GM06990 (cell line): Measurements from ENCODE around the gene HENMT1.
"Not testable (repeated sequence)": the region's sequence is repeated elsewhere in the genome, so short reads cannot be mapped to it uniquely, and the experiment has no call there.

Experiments
- DNase-seq: peaks from one replicate; pipeline ENCODE4 v3.0.0-alpha.2; 2011; ENCODE audit not compliant: insufficient read length; ENCODE audit errors: extremely low read depth
- H3K27me3 ChIP-seq: replicated peaks from 2 replicates; pipeline ENCODE4 v1.6.0; 2011; ENCODE audit warnings: low read length; ENCODE audit not compliant: control insufficient read depth, insufficient read depth
- H3K36me3 ChIP-seq: 2 replicates; pipeline ENCODE4 v1.5.1; 2011; ENCODE audit warnings: low read length; ENCODE audit not compliant: control insufficient read depth, insufficient read depth
- H3K4me3 ChIP-seq: replicated peaks from 2 replicates; pipeline ENCODE4 v1.5.1; 2011; ENCODE audit warnings: low read depth, mild to moderate bottlenecking, control low read depth, low read length
- CTCF ChIP-seq: IDR thresholded peaks from 2 replicates; pipeline ENCODE4 v1.5.1; 2011; ENCODE audit warnings: low read length, control low read depth, mild to moderate bottlenecking, inconsistent platforms; ENCODE audit not compliant: insufficient read depth, poor library complexity, severe bottlenecking

Gene HENMT1

GRCh38 chr1:108691128-108691941 is 30.4 kb upstream of the HENMT1 start:
- no peaks in the 10 kb centered on the region for H3K27me3 ChIP-seq
- TF ChIP-seq CTCF, result no peak
- H3K4me3 ChIP-seq, result peak overlapping the region; percentile 90
- DNase-seq, result no peak
- H3K36me3 ChIP-seq, result peaks cover 2% of the 10 kb centered on the region

GRCh38 chr1:108686614-108687313 is 25.9 kb upstream of the HENMT1 start:
- DNase-seq, result no peak
- no peaks in the 10 kb centered on the region for H3K27me3 ChIP-seq
- H3K36me3 ChIP-seq, result no peaks in the 10 kb centered on the region
- no peak for TF ChIP-seq CTCF
- H3K4me3 ChIP-seq, result no peak overlapping the region

- Histone ChIP-seq H3K4me3 (no peak overlapping the region), H3K27me3 (no peaks in the 10 kb centered on the region), H3K36me3 (no peaks in the 10 kb centered on the region)
- TF ChIP-seq CTCF, result no peak
- no peak for DNase-seq
Observed at GRCh38 chr1:108685529-108685928, 24.6 kb upstream of the HENMT1 start.

- not testable (repeated sequence) for DNase-seq, H3K36me3 ChIP-seq, H3K27me3 ChIP-seq, H3K4me3 ChIP-seq
Observed at GRCh38 chr1:108681701-108682100, 20.8 kb upstream of the HENMT1 start.

GRCh38 chr1:108679586-108680213 is 18.8 kb upstream of the HENMT1 start:
- no peak overlapping the region for H3K4me3 ChIP-seq
- no peaks in the 10 kb centered on the region for H3K36me3 ChIP-seq
- H3K27me3 ChIP-seq, result no peaks in the 10 kb centered on the region
- TF ChIP-seq CTCF, result no peak
- DNase-seq, result peak; percentile 17

GRCh38 chr1:108678706-108679105 is 17.8 kb upstream of the HENMT1 start:
- DNase-seq, result no peak
- no peak overlapping the region for H3K4me3 ChIP-seq
- no peaks in the 10 kb centered on the region for H3K27me3 ChIP-seq
- TF ChIP-seq CTCF, result no peak
- no peaks in the 10 kb centered on the region for H3K36me3 ChIP-seq
